Upper lobe of left lung (tissue), 4 donors: ENCODE data around the gene TNRC6C.

Experiments used
- CTCF ChIP-seq, 6 experiments: fragments of 450-650 bp in 4 of 6; fragments of 200-600 bp in 2 of 6; sonication (generic) in 2 of 6; IDR thresholded peaks; one replicate each; pipeline ENCODE4 v1.5.1; 2016 to 2019; ENCODE audit warnings: antibody characterized with exemption in 6 of 6
- EP300 ChIP-seq, 4 donors: sonication (generic); formaldehyde crosslinking; IDR thresholded peaks; one replicate each; pipeline ENCODE4 v1.5.1; 2017; ENCODE audit warnings: antibody characterized with exemption in 4 of 4, control low read depth in 2 of 4
- POLR2A ChIP-seq, 4 donors: fragments of 450-650 bp; IDR thresholded peaks; one replicate each; pipeline ENCODE4 v1.5.1; 2016 to 2017; ENCODE audit warnings: antibody characterized with exemption in 4 of 4, mild to moderate bottlenecking in 2 of 4

GRCh38 chr17:77990301-77990700, 31.8 kb downstream of the TNRC6C start:
- TF ChIP-seq CTCF (IDR thresholded peaks at IDR 0.05) (no peak), POLR2A (IDR thresholded peaks at IDR 0.05) (no peak), EP300 (IDR thresholded peaks at IDR 0.05) (no peak)
